CD14-positive monocyte (primary cell): ENCODE data around the gene CNGA3. TPM values are rescaled to one million over a fixed set of nuclear protein-coding genes. Genes with fewer than 3 reads are reported as not detected.
"Not testable (repeated sequence)": the region's sequence is repeated elsewhere in the genome, so short reads cannot be mapped to it uniquely, and the experiment has no call there.

ENCODE experiments used
- DNase-seq, 3 donors: peaks; one replicate each; pipeline ENCODE4 v3.0.0-alpha.2; 2011 to 2022
- H2AFZ ChIP-seq: 2 replicates; pipeline ENCODE4 v1.6.0; 2012; ENCODE audit warnings: mild to moderate bottlenecking, low read depth, low read length, inconsistent platforms; ENCODE audit not compliant: insufficient read depth, poor library complexity, severe bottlenecking
- H3K27ac ChIP-seq, 2 donors: 1 replicate in 1 of 2; 2 replicates in 1 of 2; pipeline ENCODE4 v1.5.1; 2012 to 2013; ENCODE audit warnings: low read length in 2 of 2, control low read depth in 1 of 2, inconsistent platforms in 1 of 2, low read depth in 1 of 2, mild to moderate bottlenecking in 1 of 2
- H3K27me3 ChIP-seq, 2 donors: one replicate each; pipeline versions ENCODE4 v1.6.0 to v1.6.1; 2011 to 2013; ENCODE audit warnings: low read length in 2 of 2; ENCODE audit not compliant: control insufficient read depth in 2 of 2, insufficient read depth in 2 of 2
- H3K36me3 ChIP-seq, 2 donors: replicated peaks in 1 of 2; 1 replicate in 1 of 2; 2 replicates in 1 of 2; pipeline versions ENCODE4 v1.5.1 to v1.6.1; 2012 to 2013; ENCODE audit warnings: low read length in 2 of 2, control low read depth in 1 of 2, inconsistent platforms in 1 of 2, mild to moderate bottlenecking in 1 of 2; ENCODE audit not compliant: insufficient read depth in 2 of 2, control insufficient read depth in 1 of 2
- H3K4me1 ChIP-seq, 2 donors: 1 replicate in 1 of 2; 2 replicates in 1 of 2; pipeline versions ENCODE4 v1.5.1 to v1.6.1; 2012 to 2013; ENCODE audit warnings: low read length in 2 of 2, control low read depth in 1 of 2, inconsistent platforms in 1 of 2, mild to moderate bottlenecking in 1 of 2, moderate library complexity in 1 of 2; ENCODE audit not compliant: insufficient read depth in 2 of 2, control insufficient read depth in 1 of 2
- H3K4me2 ChIP-seq: replicated peaks from 2 replicates; pipeline ENCODE3; 2012; ENCODE audit warnings: low read length, moderate library complexity, mild to moderate bottlenecking; ENCODE audit not compliant: poor library complexity, severe bottlenecking; ENCODE audit errors: extremely low read depth
- H3K4me3 ChIP-seq, 3 experiments: fragments of 200-600 bp in 1 of 3; sonication (generic) in 1 of 3; replicated peaks in 1 of 3; 1 replicate in 2 of 3; 2 replicates in 1 of 3; pipeline ENCODE4 v1.5.1; 2011 to 2013; ENCODE audit warnings: low read length in 3 of 3, mild to moderate bottlenecking in 3 of 3, control low read depth in 2 of 3, low read depth in 2 of 3, inconsistent platforms in 1 of 3, moderate library complexity in 1 of 3
- H3K79me2 ChIP-seq: 2 replicates; pipeline ENCODE4 v1.6.0; 2012; ENCODE audit warnings: mild to moderate bottlenecking, control low read depth, inconsistent platforms, low read length, moderate library complexity; ENCODE audit not compliant: insufficient read depth
- H3K9ac ChIP-seq: 2 replicates; pipeline ENCODE4 v1.6.0; 2017; ENCODE audit warnings: low read length, mild to moderate bottlenecking; ENCODE audit not compliant: insufficient read depth, poor library complexity, severe bottlenecking
- H3K9me3 ChIP-seq, 2 donors: replicated peaks in 1 of 2; 1 replicate in 1 of 2; 2 replicates in 1 of 2; pipeline versions ENCODE4 v1.5.1 to v1.6.1; 2012 to 2013; ENCODE audit warnings: low read length in 2 of 2, control low read depth in 1 of 2; ENCODE audit not compliant: control insufficient read depth in 1 of 2, insufficient read depth in 1 of 2
- H4K20me1 ChIP-seq: 2 replicates; pipeline ENCODE4 v1.6.0; 2012; ENCODE audit warnings: mild to moderate bottlenecking, low read length, control low read depth, moderate library complexity; ENCODE audit not compliant: insufficient read depth
- H3K27ac Mint-ChIP-seq, 7 donors: one replicate each; pipeline ENCODE4 v1.8.0; 2020; ENCODE audit warnings: mild to moderate bottlenecking in 7 of 7, mixed read lengths in 7 of 7, moderate library complexity in 6 of 7, inconsistent platforms in 2 of 7
- H3K27me3 Mint-ChIP-seq, 3 donors: one replicate each; pipeline ENCODE4 v1.8.0; 2021 to 2022; ENCODE audit warnings: low read depth in 3 of 3, mild to moderate bottlenecking in 3 of 3, mixed read lengths in 3 of 3, moderate library complexity in 3 of 3, inconsistent platforms in 1 of 3
- H3K36me3 Mint-ChIP-seq, 2 donors: one replicate each; pipeline ENCODE4 v1.8.0; 2020; ENCODE audit warnings: mixed read lengths in 2 of 2, inconsistent platforms in 1 of 2, mild to moderate bottlenecking in 1 of 2
- H3K4me1 Mint-ChIP-seq: one replicate; pipeline ENCODE4 v1.8.0; 2020; ENCODE audit warnings: mild to moderate bottlenecking, mixed read lengths
- H3K4me3 Mint-ChIP-seq, 2 donors: one replicate each; pipeline ENCODE4 v1.8.0; 2020; ENCODE audit warnings: mild to moderate bottlenecking in 2 of 2, mixed read lengths in 2 of 2, moderate library complexity in 1 of 2
- H3K9me3 Mint-ChIP-seq, 7 donors: one replicate each; pipeline ENCODE4 v1.8.0; 2020 to 2022; ENCODE audit warnings: mixed read lengths in 7 of 7, mild to moderate bottlenecking in 6 of 7, moderate library complexity in 6 of 7, inconsistent platforms in 2 of 7
- WGBS: methylation state at CpG from one replicate; pipeline ENCODE4 v1.1.5; 2013; ENCODE audit warnings: missing lambda C conversion rate; ENCODE audit not compliant: insufficient coverage; 5-methylcytosine and 5-hydroxymethylcytosine counted together
- intact Hi-C, 2 donors: fragments of 100-400 bp; cut with micrococcal nuclease; formaldehyde crosslinking; loops; one replicate each; pipeline versions ENCODE4 v1.15.0 to v1.15.1; 2023
- polyA plus RNA-seq, 3 donors: library from polyadenylated mRNA; depleted of rRNA in 1 of 3; unstranded in 2 of 3; stranded (reverse) in 1 of 3; fragments of 300-500 nt in 2 of 3; fragments of >200 nt in 1 of 3; fragmentation: Illumina TruSeq in 2 of 3; gene quantifications; 1 replicate in 2 of 3; 2 replicates in 1 of 3; pipeline ENCODE4 v1.2.3, GENCODE V29; 2012 to 2021
- TF ChIP-seq, protein P1 (sequence below): fragments of 200-600 bp; IDR thresholded peaks from one replicate; pipeline ENCODE4 v1.8.0; 2022; ENCODE audit warnings: antibody characterized with exemption, mild to moderate bottlenecking

CNGA3 gene
- polyA plus RNA-seq, 3 donors: not detected

DNA sequence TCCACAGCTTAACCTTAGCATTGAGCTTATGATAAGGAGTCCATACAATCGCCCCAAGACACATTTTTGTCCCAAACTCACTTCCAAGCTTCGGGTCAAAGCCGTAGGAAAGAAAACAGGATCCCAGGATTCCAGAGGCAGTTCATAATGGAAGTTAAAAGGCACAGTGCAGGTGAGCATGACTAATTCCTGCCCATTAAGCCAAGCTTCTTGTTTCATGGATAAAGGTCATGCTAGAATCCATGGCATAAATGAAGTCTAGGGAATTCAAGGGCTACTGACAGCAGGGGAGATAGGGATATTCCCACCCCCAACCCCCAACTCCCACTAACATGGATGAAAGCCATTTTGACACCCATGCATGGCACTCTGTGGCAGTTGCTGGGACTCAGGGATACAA, 88.2 kb downstream of the CNGA3 start:
- Histone ChIP-seq H3K27ac (no peak overlapping the region), H4K20me1 (no peaks in the 10 kb centered on the region), H2AFZ (no peak overlapping the region), H3K9ac (no peak overlapping the region), H3K79me2 (no peaks in the 10 kb centered on the region), H3K36me3 (no peaks in the 10 kb centered on the region), H3K9me3 (peaks cover 5 to 7% of the 10 kb centered on the region in 2 donors), H3K4me3 (no peak overlapping the region), H3K4me2 (no peak overlapping the region), H3K27me3 (no peaks in the 10 kb centered on the region), H3K4me1 (no peaks in the 10 kb centered on the region)
- Mint-ChIP-seq H3K9me3 (peaks cover 15 to 32% (median 24%) of the 10 kb centered on the region in 7 donors), H3K27ac (no peak overlapping the region), H3K27me3 (peaks cover 0 to 2% (median 0%) of the 10 kb centered on the region in 3 donors), H3K4me1 (no peaks in the 10 kb centered on the region), H3K4me3 (no peak overlapping the region), H3K36me3 (no peaks in the 10 kb centered on the region)
- TF ChIP-seq, protein P1, sequence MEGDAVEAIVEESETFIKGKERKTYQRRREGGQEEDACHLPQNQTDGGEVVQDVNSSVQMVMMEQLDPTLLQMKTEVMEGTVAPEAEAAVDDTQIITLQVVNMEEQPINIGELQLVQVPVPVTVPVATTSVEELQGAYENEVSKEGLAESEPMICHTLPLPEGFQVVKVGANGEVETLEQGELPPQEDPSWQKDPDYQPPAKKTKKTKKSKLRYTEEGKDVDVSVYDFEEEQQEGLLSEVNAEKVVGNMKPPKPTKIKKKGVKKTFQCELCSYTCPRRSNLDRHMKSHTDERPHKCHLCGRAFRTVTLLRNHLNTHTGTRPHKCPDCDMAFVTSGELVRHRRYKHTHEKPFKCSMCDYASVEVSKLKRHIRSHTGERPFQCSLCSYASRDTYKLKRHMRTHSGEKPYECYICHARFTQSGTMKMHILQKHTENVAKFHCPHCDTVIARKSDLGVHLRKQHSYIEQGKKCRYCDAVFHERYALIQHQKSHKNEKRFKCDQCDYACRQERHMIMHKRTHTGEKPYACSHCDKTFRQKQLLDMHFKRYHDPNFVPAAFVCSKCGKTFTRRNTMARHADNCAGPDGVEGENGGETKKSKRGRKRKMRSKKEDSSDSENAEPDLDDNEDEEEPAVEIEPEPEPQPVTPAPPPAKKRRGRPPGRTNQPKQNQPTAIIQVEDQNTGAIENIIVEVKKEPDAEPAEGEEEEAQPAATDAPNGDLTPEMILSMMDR: no peak
- 100% methylated on average over 2 of the region's 3 CpGs for WGBS
- no peak for DNase-seq
- intact Hi-C loops: no loop called here

DNA sequence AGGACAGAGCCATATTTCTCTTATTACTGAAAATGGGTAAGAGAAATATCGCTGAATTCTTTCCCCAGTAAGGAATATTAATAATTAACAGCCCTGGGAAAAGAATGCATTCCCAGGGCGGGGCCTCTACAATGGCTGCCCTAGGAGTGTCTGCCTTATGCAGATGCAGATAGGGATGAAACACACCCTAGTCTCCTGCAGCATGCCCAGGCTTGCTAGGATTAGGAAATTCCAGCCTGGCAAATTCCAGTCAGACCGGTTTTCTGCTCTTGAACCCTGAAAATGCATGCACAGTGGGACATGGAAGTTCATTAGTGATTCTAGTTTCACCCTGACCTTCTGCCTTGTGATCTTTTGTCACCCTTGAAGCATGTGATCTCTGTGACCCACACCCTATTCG, 89.4 kb downstream of the CNGA3 start:
- H3K79me2 ChIP-seq, H3K9ac ChIP-seq, H3K27me3 ChIP-seq, H3K4me3 Mint-ChIP-seq, H3K27ac ChIP-seq, H3K27me3 Mint-ChIP-seq, H2AFZ ChIP-seq, H3K9me3 ChIP-seq, H3K4me2 ChIP-seq, H3K4me1 Mint-ChIP-seq, DNase-seq, H4K20me1 ChIP-seq, H3K4me3 ChIP-seq, H3K4me1 ChIP-seq, H3K36me3 Mint-ChIP-seq, H3K27ac Mint-ChIP-seq, H3K36me3 ChIP-seq: not testable (repeated sequence)
- intact Hi-C loops: loop anchor here in 1 of 2 donors (5.0 kb wide), 1 partner anchor 37 kb away; no protein-coding TSS in a partner anchor
- H3K9me3 Mint-ChIP-seq: peaks cover 15 to 34% (median 26%) of the 10 kb centered on the region in 7 donors
- 100% methylated on average over 1 of the region's 4 CpGs for WGBS
